T-helper 1 cell treated with Interleukin-12 subunit alpha and Interleukin-12 subunit beta and Interleukin-4 antibody, amounts not matched to agents 30 μg/mL and 1 μg/mL, for 36 hours (primary cell): Measurements from ENCODE around the gene PCNA.

Experiments
- H3K27ac Mint-ChIP-seq: one replicate; pipeline ENCODE4 v1.8.0; 2021; ENCODE audit warnings: mild to moderate bottlenecking, mixed read lengths
- H3K27me3 Mint-ChIP-seq: one replicate; pipeline ENCODE4 v1.8.0; 2021; ENCODE audit warnings: low read depth, mixed read lengths
- H3K36me3 Mint-ChIP-seq: one replicate; pipeline ENCODE4 v1.8.0; 2021; ENCODE audit warnings: low read depth, mixed read lengths
- H3K4me1 Mint-ChIP-seq: one replicate; pipeline ENCODE4 v1.8.0; 2021; ENCODE audit warnings: low read depth, mixed read lengths
- H3K4me3 Mint-ChIP-seq: one replicate; pipeline ENCODE4 v1.8.0; 2021; ENCODE audit warnings: mild to moderate bottlenecking, moderate library complexity, mixed read lengths
- H3K9me3 Mint-ChIP-seq: one replicate; pipeline ENCODE4 v1.8.0; 2021; ENCODE audit warnings: mixed read lengths

Gene PCNA

GRCh38 chr20:5149892-5150225, 30.1 kb upstream of the PCNA start:
- Mint-ChIP-seq H3K4me1 (peaks cover 34% of the 10 kb centered on the region), H3K36me3 (peaks cover 12% of the 10 kb centered on the region), H3K27ac (no peak overlapping the region), H3K4me3 (no peak overlapping the region), H3K27me3 (no peaks in the 10 kb centered on the region), H3K9me3 (no peaks in the 10 kb centered on the region)

GRCh38 chr20:5148581-5148980, 28.8 kb upstream of the PCNA start:
- H3K36me3 Mint-ChIP-seq, result peaks cover 8% of the 10 kb centered on the region
- H3K27me3 Mint-ChIP-seq, result no peaks in the 10 kb centered on the region
- no peak overlapping the region for H3K4me3 Mint-ChIP-seq
- no peaks in the 10 kb centered on the region for H3K9me3 Mint-ChIP-seq
- H3K4me1 Mint-ChIP-seq, result peaks cover 29% of the 10 kb centered on the region
- H3K27ac Mint-ChIP-seq, result no peak overlapping the region

GRCh38 chr20:5146871-5147592, 27.3 kb upstream of the PCNA start:
- no peaks in the 10 kb centered on the region for H3K9me3 Mint-ChIP-seq
- H3K27me3 Mint-ChIP-seq, result no peaks in the 10 kb centered on the region
- H3K4me1 Mint-ChIP-seq, result peaks cover 21% of the 10 kb centered on the region
- H3K27ac Mint-ChIP-seq, result no peak overlapping the region
- no peak overlapping the region for H3K4me3 Mint-ChIP-seq
- peaks cover 4% of the 10 kb centered on the region for H3K36me3 Mint-ChIP-seq

GRCh38 chr20:5146099-5146668, 26.4 kb upstream of the PCNA start:
- Mint-ChIP-seq H3K27me3 (no peaks in the 10 kb centered on the region), H3K4me1 (peaks cover 25% of the 10 kb centered on the region), H3K36me3 (peaks cover 8% of the 10 kb centered on the region), H3K9me3 (no peaks in the 10 kb centered on the region), H3K4me3 (no peak overlapping the region), H3K27ac (no peak overlapping the region)

GRCh38 chr20:5145365-5146098, 25.8 kb upstream of the PCNA start:
- H3K4me3 Mint-ChIP-seq, result no peak overlapping the region
- H3K27me3 Mint-ChIP-seq, result no peaks in the 10 kb centered on the region
- H3K9me3 Mint-ChIP-seq, result no peaks in the 10 kb centered on the region
- no peak overlapping the region for H3K27ac Mint-ChIP-seq
- peaks cover 25% of the 10 kb centered on the region for H3K4me1 Mint-ChIP-seq
- peaks cover 8% of the 10 kb centered on the region for H3K36me3 Mint-ChIP-seq

- H3K27me3 Mint-ChIP-seq, result no peaks in the 10 kb centered on the region
- peaks cover 29% of the 10 kb centered on the region for H3K4me1 Mint-ChIP-seq
- H3K36me3 Mint-ChIP-seq, result peaks cover 9% of the 10 kb centered on the region
- no peak overlapping the region for H3K27ac Mint-ChIP-seq
- no peak overlapping the region for H3K4me3 Mint-ChIP-seq
- H3K9me3 Mint-ChIP-seq, result no peaks in the 10 kb centered on the region
Observed at GRCh38 chr20:5143851-5144250, 24.1 kb upstream of the PCNA start.

- Mint-ChIP-seq H3K4me1 (peaks cover 21% of the 10 kb centered on the region), H3K9me3 (no peaks in the 10 kb centered on the region), H3K27me3 (no peaks in the 10 kb centered on the region), H3K27ac (no peak overlapping the region), H3K36me3 (peaks cover 9% of the 10 kb centered on the region), H3K4me3 (no peak overlapping the region)
Observed at GRCh38 chr20:5141615-5142014, 21.9 kb upstream of the PCNA start.

- Mint-ChIP-seq H3K27me3 (no peaks in the 10 kb centered on the region), H3K27ac (no peak overlapping the region), H3K4me1 (peaks cover 18% of the 10 kb centered on the region), H3K36me3 (peaks cover 10% of the 10 kb centered on the region), H3K4me3 (no peak overlapping the region), H3K9me3 (no peaks in the 10 kb centered on the region)
Observed at GRCh38 chr20:5140195-5140594, 20.4 kb upstream of the PCNA start.

GRCh38 chr20:5136096-5136495, 16.3 kb upstream of the PCNA start:
- Mint-ChIP-seq H3K27me3 (no peaks in the 10 kb centered on the region), H3K4me1 (peaks cover 20% of the 10 kb centered on the region), H3K4me3 (no peak overlapping the region), H3K9me3 (no peaks in the 10 kb centered on the region), H3K36me3 (peaks cover 7% of the 10 kb centered on the region), H3K27ac (no peak overlapping the region)

GRCh38 chr20:5135363-5136012, 15.7 kb upstream of the PCNA start:
- H3K4me3 Mint-ChIP-seq, result no peak overlapping the region
- no peak overlapping the region for H3K27ac Mint-ChIP-seq
- H3K4me1 Mint-ChIP-seq, result peaks cover 20% of the 10 kb centered on the region
- no peaks in the 10 kb centered on the region for H3K9me3 Mint-ChIP-seq
- peaks cover 7% of the 10 kb centered on the region for H3K36me3 Mint-ChIP-seq
- no peaks in the 10 kb centered on the region for H3K27me3 Mint-ChIP-seq

GRCh38 chr20:5133998-5134397, 14.2 kb upstream of the PCNA start:
- H3K27ac Mint-ChIP-seq, result no peak overlapping the region
- no peak overlapping the region for H3K4me3 Mint-ChIP-seq
- H3K27me3 Mint-ChIP-seq, result no peaks in the 10 kb centered on the region
- H3K4me1 Mint-ChIP-seq, result peaks cover 16% of the 10 kb centered on the region
- H3K9me3 Mint-ChIP-seq, result no peaks in the 10 kb centered on the region
- H3K36me3 Mint-ChIP-seq, result peaks cover 6% of the 10 kb centered on the region

- peaks cover 26% of the 10 kb centered on the region for H3K4me1 Mint-ChIP-seq
- H3K36me3 Mint-ChIP-seq, result peaks cover 9% of the 10 kb centered on the region
- H3K27ac Mint-ChIP-seq, result peak overlapping the region; percentile 4
- no peak overlapping the region for H3K4me3 Mint-ChIP-seq
- H3K27me3 Mint-ChIP-seq, result no peaks in the 10 kb centered on the region
- H3K9me3 Mint-ChIP-seq, result no peaks in the 10 kb centered on the region
Observed at GRCh38 chr20:5131502-5131901, 11.7 kb upstream of the PCNA start.

- Mint-ChIP-seq H3K27ac (peak overlapping the region; percentile 97), H3K4me3 (peak overlapping the region; percentile 98), H3K36me3 (peaks cover 4% of the 10 kb centered on the region), H3K4me1 (peaks cover 37% of the 10 kb centered on the region), H3K27me3 (no peaks in the 10 kb centered on the region), H3K9me3 (no peaks in the 10 kb centered on the region)
Observed at GRCh38 chr20:5128886-5129285, 9.1 kb upstream of the PCNA start.

- Mint-ChIP-seq H3K27me3 (no peaks in the 10 kb centered on the region), H3K27ac (peak overlapping the region; percentile 97), H3K4me1 (peaks cover 37% of the 10 kb centered on the region), H3K9me3 (no peaks in the 10 kb centered on the region), H3K4me3 (peak overlapping the region; percentile 98), H3K36me3 (peaks cover 6% of the 10 kb centered on the region)
Observed at GRCh38 chr20:5127859-5128424, 8.2 kb upstream of the PCNA start.
